Measurements from ENCODE around the gene PPP2R3B.

PPP2R3B gene

DNA sequence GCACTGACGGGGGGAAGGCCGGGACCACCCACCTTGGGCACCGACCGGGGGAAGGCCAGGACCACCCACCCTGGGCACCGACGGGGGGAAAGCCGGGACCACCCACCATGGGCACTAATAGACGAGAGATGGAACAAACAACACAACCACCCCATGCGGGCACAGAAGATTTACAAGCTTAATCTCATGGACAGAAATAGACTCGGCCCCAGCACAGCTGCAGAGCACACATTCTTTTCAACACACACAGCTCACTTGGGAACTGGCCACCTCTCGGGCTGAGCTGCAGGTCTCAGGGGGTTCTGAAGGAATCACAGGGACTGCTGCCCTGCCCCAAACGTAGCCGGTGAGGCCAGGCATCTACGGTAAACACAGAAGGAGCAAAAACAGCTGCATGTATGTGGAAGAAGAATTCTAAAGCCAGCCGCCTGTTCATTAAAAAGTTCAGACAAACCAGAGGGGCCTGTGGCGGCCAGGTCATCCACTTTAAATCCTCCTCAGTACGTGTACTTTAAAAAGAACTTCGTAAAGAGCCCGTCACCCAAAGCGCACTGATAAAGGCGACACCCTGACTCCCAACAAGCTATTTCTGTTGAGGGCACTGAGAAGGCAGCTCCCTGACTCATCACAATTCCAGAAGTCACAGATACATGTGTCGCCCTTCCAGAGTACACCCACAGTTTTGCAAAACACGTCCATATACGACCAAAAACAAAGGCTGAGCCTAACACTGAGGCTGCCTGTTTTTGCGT lies 17.7 kb downstream of the PPP2R3B start:
- TF ChIP-seq ELF4 (IDR thresholded peaks at IDR 0.05) (no peak), NFRKB (IDR thresholded peaks at IDR 0.05) (no peak), FOXA1 (IDR thresholded peaks at IDR 0.05) (no peak), ARNT (IDR thresholded peaks at IDR 0.05) (no peak), HDGF (IDR thresholded peaks at IDR 0.05; ENCODE audit: borderline replicate concordance) (no peak), BHLHE40 (IDR thresholded peaks at IDR 0.05; ENCODE audit: borderline replicate concordance) (no peak), FOXM1 (IDR thresholded peaks at IDR 0.05; ENCODE audit: borderline replicate concordance) (no peak), FOXK2 (IDR thresholded peaks at IDR 0.05) (no peak)
- no peak for DNase-seq (ENCODE audit: extremely low spot score)
- CTCF ChIA-PET: no interaction called here
- POLR2A ChIA-PET: no interaction called here

GRCh38 chrX:367866-368265 lies 18.8 kb downstream of the PPP2R3B start:
- CTCF ChIA-PET: no interaction called here
- no peak for DNase-seq (ENCODE audit: extremely low spot score)
- POLR2A ChIA-PET: no interaction called here
- TF ChIP-seq ELF4 (IDR thresholded peaks at IDR 0.05): no peak
- TF ChIP-seq SUZ12 (IDR thresholded peaks at IDR 0.05): no peak
- TF ChIP-seq PKNOX1 (IDR thresholded peaks at IDR 0.05): no peak
- TF ChIP-seq FOXK2 (IDR thresholded peaks at IDR 0.05): no peak
- no peak for TF ChIP-seq LEF1 (IDR thresholded peaks at IDR 0.05; ENCODE audit: borderline replicate concordance)
- no peak for TF ChIP-seq FOXA1 (IDR thresholded peaks at IDR 0.05)
- no peak for TF ChIP-seq FOXM1 (IDR thresholded peaks at IDR 0.05; ENCODE audit: borderline replicate concordance)
- no peak for TF ChIP-seq ARNT (IDR thresholded peaks at IDR 0.05)

GRCh38 chrX:367349-367748 lies 19.4 kb downstream of the PPP2R3B start:
- CTCF ChIA-PET: no interaction called here

DNA sequence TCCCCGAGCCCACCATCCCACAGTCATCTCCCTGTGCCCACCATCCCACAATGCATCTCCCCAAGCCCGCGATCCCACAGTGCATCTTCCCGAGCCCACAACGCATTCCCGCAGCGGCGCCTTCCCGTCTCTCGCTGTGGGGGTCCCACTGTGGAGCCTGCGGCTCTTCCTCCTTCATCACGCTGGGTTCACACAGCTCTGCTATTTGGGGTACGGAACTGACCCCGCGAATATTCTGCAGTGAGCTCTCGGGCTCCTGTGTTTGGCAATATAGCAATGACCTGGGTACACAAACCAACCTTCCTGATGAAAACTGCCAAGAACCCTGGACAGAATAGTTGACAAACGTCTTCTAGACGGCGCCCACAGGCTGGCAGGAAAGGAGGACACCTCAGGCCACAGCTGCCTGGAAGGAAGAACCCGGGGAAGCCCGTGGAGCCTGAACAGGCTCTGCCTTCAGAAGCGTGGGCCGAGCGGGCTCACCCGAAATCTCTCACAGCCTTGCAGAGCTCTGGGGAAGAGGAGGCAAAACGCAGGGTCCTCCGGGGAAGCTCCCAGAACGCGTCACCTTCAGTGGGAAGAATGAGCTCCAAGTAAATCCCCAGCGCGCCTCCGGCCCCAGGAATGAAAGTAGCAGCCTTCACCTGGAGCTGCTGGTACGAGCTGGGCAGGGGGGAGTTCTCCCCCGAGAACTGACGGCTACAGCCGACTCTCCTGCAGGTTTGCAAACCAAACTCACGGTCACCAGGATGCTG lies 22.9 kb downstream of the PPP2R3B start:
- POLR2A ChIA-PET: no interaction called here
- CTCF ChIA-PET: no interaction called here
- TF ChIP-seq TARDBP (IDR thresholded peaks at IDR 0.05) (no peak), SUZ12 (IDR thresholded peaks at IDR 0.05) (no peak), CTBP1 (IDR thresholded peaks at IDR 0.05; ENCODE audit: borderline replicate concordance) (no peak), FOXA1 (IDR thresholded peaks at IDR 0.05) (no peak), LEF1 (IDR thresholded peaks at IDR 0.05; ENCODE audit: borderline replicate concordance) (no peak), FOXM1 (IDR thresholded peaks at IDR 0.05; ENCODE audit: borderline replicate concordance) (no peak), L3MBTL2 (conservative IDR thresholded peaks at IDR 0.05) (no peak), PKNOX1 (IDR thresholded peaks at IDR 0.05) (no peak), NFRKB (IDR thresholded peaks at IDR 0.05) (no peak), BHLHE40 (IDR thresholded peaks at IDR 0.05; ENCODE audit: borderline replicate concordance) (no peak), ELF4 (IDR thresholded peaks at IDR 0.05) (no peak), SP1 (IDR thresholded peaks at IDR 0.05) (no peak), ZNF384 (IDR thresholded peaks at IDR 0.05) (no peak), HDGF (IDR thresholded peaks at IDR 0.05; ENCODE audit: borderline replicate concordance) (no peak), ARNT (IDR thresholded peaks at IDR 0.05) (no peak)

More at GRCh38 chrX:367349-367748, 19.4 kb downstream of the PPP2R3B start:
- POLR2A ChIA-PET: no interaction called here
- TF ChIP-seq ARNT (IDR thresholded peaks at IDR 0.05) (no peak), HDGF (IDR thresholded peaks at IDR 0.05; ENCODE audit: borderline replicate concordance) (no peak), SP1 (IDR thresholded peaks at IDR 0.05) (no peak), NFRKB (IDR thresholded peaks at IDR 0.05) (no peak)
- DNase-seq (ENCODE audit: extremely low spot score): no peak

GRCh38 chrX:362937-363620 lies 23.6 kb downstream of the PPP2R3B start:
- no peak for DNase-seq (ENCODE audit: extremely low spot score)
- CTCF ChIA-PET: no interaction called here
- no peak for TF ChIP-seq SP1 (IDR thresholded peaks at IDR 0.05)
- TF ChIP-seq SUZ12 (IDR thresholded peaks at IDR 0.05): no peak
- TF ChIP-seq L3MBTL2 (conservative IDR thresholded peaks at IDR 0.05): no peak
- TF ChIP-seq CTBP1 (IDR thresholded peaks at IDR 0.05; ENCODE audit: borderline replicate concordance): no peak
- no peak for TF ChIP-seq BHLHE40 (IDR thresholded peaks at IDR 0.05; ENCODE audit: borderline replicate concordance)
- no peak for TF ChIP-seq TARDBP (IDR thresholded peaks at IDR 0.05)
- no peak for TF ChIP-seq ZNF384 (IDR thresholded peaks at IDR 0.05)
- TF ChIP-seq FOXA1 (IDR thresholded peaks at IDR 0.05): no peak
- no peak for TF ChIP-seq HDGF (IDR thresholded peaks at IDR 0.05; ENCODE audit: borderline replicate concordance)
- TF ChIP-seq FOXM1 (IDR thresholded peaks at IDR 0.05; ENCODE audit: borderline replicate concordance): no peak
- TF ChIP-seq PKNOX1 (IDR thresholded peaks at IDR 0.05): no peak
- TF ChIP-seq LEF1 (IDR thresholded peaks at IDR 0.05; ENCODE audit: borderline replicate concordance): no peak
- TF ChIP-seq ELF4 (IDR thresholded peaks at IDR 0.05): no peak
- POLR2A ChIA-PET: no interaction called here

More for the DNA sequence above, 22.9 kb downstream of the PPP2R3B start:
- no peak for DNase-seq (ENCODE audit: extremely low spot score)

DNA sequence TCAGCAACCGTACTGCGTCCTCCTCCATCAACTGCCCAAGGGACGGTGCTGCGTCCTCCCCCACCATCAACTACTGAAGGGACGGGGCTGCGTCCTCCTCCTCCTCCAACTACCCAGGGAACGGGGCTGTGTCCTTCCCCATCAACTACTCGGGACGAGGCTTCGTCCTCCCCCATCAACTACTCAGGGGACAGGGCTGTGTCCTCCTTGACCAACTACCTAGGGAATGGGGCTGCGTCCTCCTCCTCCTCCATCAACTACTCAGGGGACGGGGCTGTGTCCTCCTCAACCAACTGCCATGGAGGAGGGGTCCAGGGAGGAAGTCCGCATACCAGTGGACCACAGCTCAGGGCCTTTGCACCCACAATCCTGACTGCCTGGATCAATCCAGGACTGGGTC lies 24.4 kb downstream of the PPP2R3B start:
- no peak for TF ChIP-seq FOXA1 (IDR thresholded peaks at IDR 0.05)
- TF ChIP-seq PKNOX1 (IDR thresholded peaks at IDR 0.05): no peak
- TF ChIP-seq FOXK2 (IDR thresholded peaks at IDR 0.05): no peak
- TF ChIP-seq CTBP1 (IDR thresholded peaks at IDR 0.05; ENCODE audit: borderline replicate concordance): no peak
- TF ChIP-seq NFRKB (IDR thresholded peaks at IDR 0.05): no peak
- no peak for TF ChIP-seq TARDBP (IDR thresholded peaks at IDR 0.05)
- TF ChIP-seq FOXM1 (IDR thresholded peaks at IDR 0.05; ENCODE audit: borderline replicate concordance): no peak
- no peak for TF ChIP-seq SUZ12 (IDR thresholded peaks at IDR 0.05)
- no peak for TF ChIP-seq SP1 (IDR thresholded peaks at IDR 0.05)
- no peak for TF ChIP-seq HDGF (IDR thresholded peaks at IDR 0.05; ENCODE audit: borderline replicate concordance)
- no peak for TF ChIP-seq LEF1 (IDR thresholded peaks at IDR 0.05; ENCODE audit: borderline replicate concordance)
- no peak for TF ChIP-seq BHLHE40 (IDR thresholded peaks at IDR 0.05; ENCODE audit: borderline replicate concordance)
- POLR2A ChIA-PET: no interaction called here
- CTCF ChIA-PET: no interaction called here
- no peak for DNase-seq (ENCODE audit: extremely low spot score)
